K562 (cell line): ENCODE results near the gene RAB7A. TPM values are rescaled to one million over a fixed set of nuclear protein-coding genes. Genes with fewer than 3 reads are reported as not detected.

ENCODE experiments used
- ATAC-seq: fragments of 200-7000 bp; cut with Tn5 transposase; 3 replicates; pipeline ENCODE4 v1.9.1; 2020; ENCODE audit warnings: moderate library complexity
- BruUV-seq: library from RNA; stranded (reverse); fragments of 400-500 nt; replicated peaks from 2 replicates; lab custom pipeline; 2021; lab: Mats Ljungman, UMichigan
- CTCF ChIA-PET: fragments of 300-600 bp; formaldehyde crosslinking; extraction: SDS; loops from one replicate; lab custom pipeline; 2021; ENCODE audit warnings: low intra/inter-chr PET ratio; lab: Yijun Ruan, JAX
- POLR2A ChIA-PET: fragments of 300-600, 350-650 bp; sonication (Branson Sonifier 250); formaldehyde crosslinking; extraction: SDS; loops from one replicate; lab custom pipeline; 2021; ENCODE audit warnings: antibody characterized with exemption, inconsistent platforms; lab: Yijun Ruan, JAX
- DNase-seq, 4 experiments: peaks; one replicate each; pipeline versions ENCODE4 v3.0.0 to v3.0.0-alpha.2; 2011 to 2018; ENCODE audit warnings: low spot score in 3 of 4, mixed read lengths in 3 of 4; ENCODE audit errors: extremely low read depth in 1 of 4
- FAIRE-seq: peaks from 2 replicates; lab custom pipeline; 2011; peaks lifted over from hg19 to GRCh38; lab: Jason Lieb, UNC
- H2AFZ ChIP-seq: 2 replicates; pipeline ENCODE4 v1.6.0; 2011; ENCODE audit warnings: low read depth, low read length, control low read depth, inconsistent platforms
- H3K27ac ChIP-seq: fragments of 200-600 bp; 3 replicates; pipeline ENCODE4 v1.8.0; 2011; ENCODE audit warnings: low read depth, mild to moderate bottlenecking, control low read depth, inconsistent platforms, low read length, moderate library complexity, mixed read lengths; ENCODE audit errors: extremely low read depth
- H3K27me3 ChIP-seq, 2 experiments: fragments of 300-600 bp in 1 of 2; 2 replicates in 1 of 2; 3 replicates in 1 of 2; pipeline versions ENCODE4 v1.6.0 to v1.8.0; 2011; ENCODE audit warnings: inconsistent platforms in 2 of 2, low read length in 2 of 2, mild to moderate bottlenecking in 1 of 2, mixed read lengths in 1 of 2, moderate library complexity in 1 of 2; ENCODE audit not compliant: control insufficient read depth in 2 of 2, insufficient read depth in 2 of 2
- H3K36me3 ChIP-seq: fragments of 300-600 bp; 3 replicates; pipeline ENCODE4 v1.8.0; 2011; ENCODE audit warnings: mild to moderate bottlenecking, low read length, inconsistent platforms; ENCODE audit not compliant: control insufficient read depth, insufficient read depth
- H3K4me1 ChIP-seq, 2 experiments: fragments of 200-600 bp in 1 of 2; replicated peaks in 1 of 2; 2 replicates in 1 of 2; 3 replicates in 1 of 2; pipeline versions ENCODE4 v1.5.1 to v1.8.0; 2011; ENCODE audit warnings: inconsistent platforms in 2 of 2, low read length in 2 of 2, mild to moderate bottlenecking in 1 of 2, mixed read lengths in 1 of 2, moderate library complexity in 1 of 2; ENCODE audit not compliant: control insufficient read depth in 2 of 2, insufficient read depth in 2 of 2
- H3K4me2 ChIP-seq: 2 replicates; pipeline ENCODE4 v1.6.1; 2011; ENCODE audit warnings: low read length, control low read depth, inconsistent platforms, mixed read lengths; ENCODE audit not compliant: insufficient read depth
- H3K4me3 ChIP-seq: fragments of 200-600 bp; sonication (generic), shearing (Covaris generic); 2 replicates; pipeline ENCODE4 v1.5.1; 2016; ENCODE audit warnings: control low read depth, inconsistent platforms
- H3K79me2 ChIP-seq: fragments of 200-600 bp; 3 replicates; pipeline ENCODE4 v1.8.0; 2011; ENCODE audit warnings: low read length, inconsistent platforms; ENCODE audit not compliant: control insufficient read depth, insufficient read depth
- H3K9ac ChIP-seq, 2 experiments: 2 replicates each; pipeline versions ENCODE4 v1.6.0 to v1.6.1; 2011; ENCODE audit warnings: low read depth in 2 of 2, low read length in 2 of 2, control low read depth in 1 of 2, inconsistent platforms in 1 of 2, mild to moderate bottlenecking in 1 of 2, mixed read lengths in 1 of 2; ENCODE audit not compliant: insufficient read depth in 1 of 2
- H3K9me1 ChIP-seq: one replicate; pipeline ENCODE4 v1.6.0; 2011; ENCODE audit warnings: inconsistent platforms, mild to moderate bottlenecking, low read length, moderate library complexity; ENCODE audit not compliant: control insufficient read depth, insufficient read depth
- H3K9me3 ChIP-seq: replicated peaks from 2 replicates; pipeline ENCODE4 v1.5.1; 2011; ENCODE audit warnings: low read depth, low read length, inconsistent platforms; ENCODE audit not compliant: control insufficient read depth, insufficient read depth
- H4K20me1 ChIP-seq: replicated peaks from 2 replicates; pipeline ENCODE4 v1.6.1; 2011; ENCODE audit warnings: low read length, inconsistent platforms, mixed read lengths; ENCODE audit not compliant: control insufficient read depth, insufficient read depth
- CEBPG ChIP-seq, 3 experiments: fragments of 200-800 bp in 1 of 3; sonication (Bioruptor generic) in 1 of 3; sonication (generic) in 1 of 3; formaldehyde crosslinking in 1 of 3; IDR thresholded peaks in 2 of 3; conservative IDR thresholded peaks in 1 of 3; 2 replicates each; pipeline versions ENCODE4 v1.6.1 to v1.8.0; 2016 to 2022; ENCODE audit warnings: missing compliant biosample characterization in 2 of 3, missing genetic modification characterization in 2 of 3, mild to moderate bottlenecking in 1 of 3, missing genetic modification reagents in 1 of 3
- CHAMP1 ChIP-seq: fragments of 450-650 bp; IDR thresholded peaks from 2 replicates; pipeline ENCODE4 v1.6.1; 2016; ENCODE audit warnings: mild to moderate bottlenecking
- SPI1 ChIP-seq: IDR thresholded peaks from 2 replicates; pipeline ENCODE4 v1.6.1; 2011; ENCODE audit warnings: low read depth, low read length, control low read depth, borderline replicate concordance
- WGBS: fragments of 100-300 bp; shearing (Covaris generic); methylation state at CpG from one replicate; pipeline ENCODE4 v1.1.6; 2016; ENCODE audit warnings: low coverage, mixed read lengths; ENCODE audit not compliant: insufficient coverage; ENCODE audit errors: missing lambda C conversion rate; 5-methylcytosine and 5-hydroxymethylcytosine counted together
- in situ Hi-C: fragments of 300-500 bp; cut with MboI; formaldehyde crosslinking; loops from 4 replicates; pipeline ENCODE4 v1.15.0; 2018; ENCODE audit warnings: inconsistent platforms, mixed read lengths
- intact Hi-C: fragments of 100-400 bp; cut with micrococcal nuclease; formaldehyde crosslinking; loops from 2 replicates; pipeline ENCODE4 v1.14.2; 2022
- polyA plus RNA-seq, 8 experiments: library from polyadenylated mRNA; depleted of rRNA in 4 of 8; stranded (reverse) in 5 of 8; unstranded in 3 of 8; fragments of >200 nt; fragmentation: Nextera tagmentation in 2 of 8; fragmentation: Illumina TruSeq in 1 of 8; extraction: Ambion mirVana in 2 of 8; extraction: Trizol in 1 of 8; gene quantifications; 2 replicates each; pipeline versions ENCODE4 v1.2.1 to v1.2.3, GENCODE V29; 2011 to 2014; ENCODE audit warnings: inconsistent platforms in 1 of 8, missing spikeins in 1 of 8
- total RNA-seq, 7 experiments: library from RNA; depleted of rRNA in 6 of 7; stranded (reverse); fragments of >200 nt in 6 of 7; fragmentation: Illumina TruSeq in 2 of 7; extraction: Trizol in 2 of 7; gene quantifications; 2 replicates each; pipeline versions ENCODE4 v1.2.1 to v1.2.3, GENCODE V29; 2011 to 2021; ENCODE audit warnings: low replicate concordance in 1 of 7

The RAB7A gene
- total and polyA plus RNA-seq, 9 of the 15 experiments (the other 6 are each of a cell fraction or from before 2014, with no cell fraction given), result 30.9 to 204 (median 72.8) TPM

GRCh38 chr3:128767094-128767750, 41.2 kb downstream of the RAB7A start:
- FAIRE-seq, result no peak

More at GRCh38 chr3:128767094-128767750, 41.2 kb downstream of the RAB7A start:
- DNase-seq, result no peak
- TF ChIP-seq SPI1 (0 out of 2 replicates have a peak, but pooled peaks have one; percentile 20), CEBPG (CRISPR knock-in tag; IDR thresholded peaks at IDR 0.05) (no peak), CEBPG (tag; conservative IDR thresholded peaks at IDR 0.05 in 1 of 2, IDR thresholded peaks at IDR 0.05 in 1 of 2) (peak in 1 of 2 experiments; percentile 33; a peak in 1 of 4 replicates), CHAMP1 (no peak)
- TF ChIP-seq, all 486 proteins: peak for 2
- Histone ChIP-seq H3K9me3 (no peaks in the 10 kb centered on the region), H3K9me1 (no peaks in the 10 kb centered on the region), H2AFZ (no peak overlapping the region), H3K27me3 (no peaks in the 10 kb centered on the region), H3K27ac (no peak overlapping the region; the same call in 2 of the 3 replicates), H3K4me2 (no peak overlapping the region; the same call in 1 of the 2 replicates), H3K9ac (peak overlapping the region in 1 of 2 experiments; percentile 38; a peak in 1 of 4 replicates), H4K20me1 (0 out of 2 replicates have a peak, but pooled peaks cover 3% of the 10 kb centered on the region), H3K79me2 (peaks cover 92% of the 10 kb centered on the region), H3K4me1 (peaks cover 6 to 12% of the 10 kb centered on the region in 2 experiments; a peak in 4 of 5 replicates), H3K4me3 (no peak overlapping the region), H3K36me3 (peaks cover 10% of the 10 kb centered on the region; the same call in 2 of the 3 replicates)
- intact Hi-C loops, result no loop called here
- 59% methylated on average over 6 of the region's 6 CpGs for WGBS
- no TSS peak for BruUV-seq
- in situ Hi-C loops, result no loop called here
- ChIA-PET CTCF (no interaction called here), POLR2A (interaction anchor here (1.0 kb wide), 1 partner anchor 15 kb away, joined by 3 read pairs; no protein-coding TSS in a partner anchor)
- ATAC-seq, result no peak
